B cell (primary cell): Measurements from ENCODE around the gene ZNF423.

Experiments used
- CTCF ChIP-seq: fragments of 200-600 bp; IDR thresholded peaks from one replicate; pipeline ENCODE4 v1.8.0; 2022; ENCODE audit warnings: antibody characterized with exemption, mild to moderate bottlenecking
- EZH2 ChIP-seq: IDR thresholded peaks from 2 replicates; pipeline ENCODE4 v1.6.1; 2012; ENCODE audit warnings: borderline replicate concordance, low read depth, mild to moderate bottlenecking, moderate library complexity, low read length; ENCODE audit not compliant: insufficient read depth, poor library complexity, severe bottlenecking

- TF ChIP-seq CTCF (no peak), EZH2 (no peak)
Measured at GRCh38 chr16:49513040-49513439, 342.9 kb downstream of the ZNF423 start.
